H9 (cell line): Measurements from ENCODE around the gene TTC6. TPM values are rescaled to one million over a fixed set of nuclear protein-coding genes. Genes with fewer than 3 reads are reported as not detected.

Source experiments
- DNase-seq: peaks from one replicate; pipeline ENCODE4 v3.0.0-alpha.2; 2017
- H2AFZ ChIP-seq: one replicate; pipeline ENCODE4 v1.6.1; 2013; ENCODE audit warnings: mild to moderate bottlenecking, low read length, control low read depth, moderate library complexity
- H2AK5ac ChIP-seq: 2 replicates; pipeline ENCODE4 v1.6.1; 2013; ENCODE audit warnings: low read length, control low read depth, mixed read lengths; ENCODE audit not compliant: insufficient read length
- H2BK120ac ChIP-seq: one replicate; pipeline ENCODE4 v1.6.1; 2013; ENCODE audit warnings: low read depth, mild to moderate bottlenecking, low read length, control low read depth, inconsistent platforms; ENCODE audit not compliant: poor library complexity, severe bottlenecking
- H2BK12ac ChIP-seq: 2 replicates; pipeline ENCODE4 v1.6.1; 2013; ENCODE audit warnings: low read length, control low read depth, mixed read lengths, low read depth; ENCODE audit not compliant: insufficient read length
- H2BK15ac ChIP-seq: 2 replicates; pipeline ENCODE4 v1.6.1; 2013; ENCODE audit warnings: low read depth, low read length, control low read depth
- H2BK20ac ChIP-seq: one replicate; pipeline ENCODE4 v1.6.1; 2013; ENCODE audit warnings: low read depth, mild to moderate bottlenecking, low read length, control low read depth, inconsistent platforms; ENCODE audit not compliant: poor library complexity, severe bottlenecking
- H2BK5ac ChIP-seq: 2 replicates; pipeline ENCODE4 v1.6.1; 2013; ENCODE audit warnings: low read length, control low read depth, mixed read lengths; ENCODE audit not compliant: insufficient read length
- H3K14ac ChIP-seq: 2 replicates; pipeline ENCODE4 v1.6.1; 2013; ENCODE audit warnings: low read length, control low read depth; ENCODE audit not compliant: insufficient read depth
- H3K18ac ChIP-seq: 2 replicates; pipeline ENCODE4 v1.6.1; 2013; ENCODE audit warnings: low read depth, mild to moderate bottlenecking, mixed read lengths, low read length, control low read depth; ENCODE audit not compliant: insufficient read length
- H3K23ac ChIP-seq: 2 replicates; pipeline ENCODE4 v1.6.1; 2013; ENCODE audit warnings: low read length, control low read depth, mixed read lengths, low read depth; ENCODE audit not compliant: insufficient read length
- H3K23me2 ChIP-seq: 2 replicates; pipeline ENCODE4 v1.6.1; 2013; ENCODE audit warnings: low read depth, mild to moderate bottlenecking, mixed read lengths, low read length, control low read depth; ENCODE audit not compliant: insufficient read length, poor library complexity, severe bottlenecking
- H3K27ac ChIP-seq: 2 replicates; pipeline ENCODE4 v1.5.1; 2013; ENCODE audit warnings: low read length, control low read depth, mixed read lengths, low read depth; ENCODE audit not compliant: insufficient read length
- H3K27me3 ChIP-seq: 2 replicates; pipeline ENCODE4 v1.6.1; 2013; ENCODE audit warnings: low read length, control low read depth, inconsistent platforms; ENCODE audit not compliant: insufficient read depth
- H3K4ac ChIP-seq: 2 replicates; pipeline ENCODE4 v1.6.1; 2013; ENCODE audit warnings: low read depth, mild to moderate bottlenecking, control low read depth, inconsistent platforms, low read length, moderate library complexity
- H3K4me1 ChIP-seq: 2 replicates; pipeline ENCODE4 v1.6.1; 2013; ENCODE audit warnings: low read length, control low read depth, inconsistent platforms; ENCODE audit not compliant: insufficient read depth
- H3K4me2 ChIP-seq: 2 replicates; pipeline ENCODE4 v1.6.1; 2013; ENCODE audit warnings: low read length, control low read depth, mixed read lengths; ENCODE audit not compliant: insufficient read length, insufficient read depth
- H3K56ac ChIP-seq: 2 replicates; pipeline ENCODE4 v1.6.1; 2013; ENCODE audit warnings: low read depth, mild to moderate bottlenecking, mixed read lengths, low read length, control low read depth; ENCODE audit not compliant: insufficient read length
- H3K79me1 ChIP-seq: 2 replicates; pipeline ENCODE4 v1.6.1; 2013; ENCODE audit warnings: low read depth, mild to moderate bottlenecking, moderate library complexity, low read length, control low read depth, inconsistent platforms; ENCODE audit not compliant: insufficient read depth, poor library complexity, severe bottlenecking
- H3K79me2 ChIP-seq: 2 replicates; pipeline ENCODE4 v1.6.1; 2013; ENCODE audit warnings: low read length, control low read depth, inconsistent platforms; ENCODE audit not compliant: insufficient read depth
- H3K9ac ChIP-seq: 2 replicates; pipeline ENCODE4 v1.6.1; 2013; ENCODE audit warnings: low read length, control low read depth, mixed read lengths; ENCODE audit not compliant: insufficient read length; ENCODE audit errors: extremely low read depth
- H3K9me3 ChIP-seq: one replicate; pipeline ENCODE4 v1.6.1; 2013; ENCODE audit warnings: low read depth, low read length, inconsistent platforms; ENCODE audit not compliant: control insufficient read depth
- H3T11ph ChIP-seq: one replicate; pipeline ENCODE4 v1.6.1; 2013; ENCODE audit warnings: mild to moderate bottlenecking, low read length, control low read depth, inconsistent platforms
- H4K20me1 ChIP-seq: one replicate; pipeline ENCODE4 v1.6.1; 2013; ENCODE audit not compliant: control insufficient read depth, insufficient read length, insufficient read depth
- H4K5ac ChIP-seq: 2 replicates; pipeline ENCODE4 v1.6.1; 2013; ENCODE audit warnings: low read depth, mild to moderate bottlenecking, mixed read lengths, low read length, control low read depth; ENCODE audit not compliant: insufficient read length
- H4K8ac ChIP-seq: replicated peaks from 2 replicates; pipeline ENCODE4 v1.6.1; 2013; ENCODE audit warnings: low read length, control low read depth, mixed read lengths, low read depth; ENCODE audit not compliant: insufficient read length
- H4K91ac ChIP-seq: 2 replicates; pipeline ENCODE4 v1.6.1; 2013; ENCODE audit warnings: low read depth, mild to moderate bottlenecking, moderate library complexity, mixed read lengths, low read length, control low read depth; ENCODE audit not compliant: insufficient read length
- H3K27ac Mint-ChIP-seq, 3 experiments: 2 replicates in 2 of 3; 3 replicates in 1 of 3; pipeline ENCODE4 v1.8.0; 2020 to 2021; ENCODE audit warnings: mixed read lengths in 3 of 3, mild to moderate bottlenecking in 1 of 3, moderate library complexity in 1 of 3
- H3K27me3 Mint-ChIP-seq: 2 replicates; pipeline ENCODE4 v1.8.0; 2021; ENCODE audit warnings: low read depth, mild to moderate bottlenecking, moderate library complexity, mixed read lengths
- H3K36me3 Mint-ChIP-seq, 3 experiments: 2 replicates in 2 of 3; 3 replicates in 1 of 3; pipeline ENCODE4 v1.8.0; 2020 to 2021; ENCODE audit warnings: low read depth in 3 of 3, mixed read lengths in 3 of 3; ENCODE audit not compliant: insufficient read depth in 1 of 3
- H3K4me1 Mint-ChIP-seq, 2 experiments: 2 replicates each; pipeline ENCODE4 v1.8.0; 2020; ENCODE audit warnings: mixed read lengths in 2 of 2
- H3K4me3 Mint-ChIP-seq, 2 experiments: 2 replicates in 1 of 2; 3 replicates in 1 of 2; pipeline ENCODE4 v1.8.0; 2020 to 2021; ENCODE audit warnings: mild to moderate bottlenecking in 2 of 2, mixed read lengths in 2 of 2, moderate library complexity in 1 of 2
- H3K9me3 Mint-ChIP-seq, 2 experiments: 2 replicates in 1 of 2; 3 replicates in 1 of 2; pipeline ENCODE4 v1.8.0; 2020; ENCODE audit warnings: mild to moderate bottlenecking in 2 of 2, mixed read lengths in 2 of 2, moderate library complexity in 1 of 2
- WGBS: extraction: QIAGEN DNeasy Blood & Tissue Kit; methylation state at CpG from one replicate; pipeline ENCODE4 v1.1.7; 2013; ENCODE audit warnings: missing lambda C conversion rate, low lambda C conversion rate, mixed read lengths; ENCODE audit not compliant: insufficient read length; ENCODE audit errors: extremely low coverage; 5-methylcytosine and 5-hydroxymethylcytosine counted together
- total RNA-seq: library from RNA; stranded (reverse); gene quantifications from 2 replicates; pipeline ENCODE4 v1.2.1, GENCODE V29; 2021
- TF ChIP-seq, protein P1 (sequence below): fragments of 200-600 bp; sonication (generic); conservative IDR thresholded peaks from 3 replicates; pipeline ENCODE4 v1.8.0; 2021; ENCODE audit warnings: antibody characterized with exemption, mild to moderate bottlenecking

TTC6 gene
- total RNA-seq, 1 experiment from 2014 or later = 0.24 TPM

DNA sequence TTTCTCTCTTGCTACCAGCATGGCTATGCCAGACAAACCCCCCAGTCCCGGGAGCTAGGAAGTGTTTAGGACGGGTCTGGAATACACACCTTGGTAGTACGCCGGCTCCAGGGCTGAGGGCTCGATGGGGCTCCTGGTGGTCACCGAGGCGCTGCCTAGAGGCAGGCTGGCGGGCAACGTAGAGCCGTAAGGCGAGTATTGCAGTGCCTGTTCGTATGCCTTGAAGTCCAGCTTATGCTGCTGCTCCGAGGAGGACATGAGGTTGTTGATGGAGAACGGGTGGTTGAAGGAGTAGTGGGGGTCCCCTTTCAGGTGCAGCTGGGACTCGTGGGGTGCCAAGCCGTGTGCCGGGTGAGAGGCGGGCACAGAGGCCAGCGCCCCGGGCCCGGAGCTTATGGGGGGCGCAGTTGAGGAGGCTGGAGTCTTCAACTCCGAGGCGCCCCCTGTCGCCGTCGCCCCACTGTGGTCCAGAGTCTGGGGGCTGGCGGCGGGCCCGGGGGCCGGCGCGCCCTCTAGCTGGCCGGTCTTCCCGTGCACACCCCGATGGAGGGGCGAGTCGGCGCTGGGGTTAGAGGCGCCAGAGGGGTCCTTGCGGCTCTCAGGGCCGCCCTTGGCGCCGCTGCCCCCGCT, 4.0 kb upstream of the TTC6 start:
- DNase-seq = peak; percentile 84
- no peak overlapping the region for H2AK5ac ChIP-seq
- no peaks in the 10 kb centered on the region for H4K20me1 ChIP-seq
- no peak overlapping the region for H2AFZ ChIP-seq
- H3K27ac Mint-ChIP-seq = no peak overlapping the region
- H3K18ac ChIP-seq = no peak overlapping the region
- H2BK15ac ChIP-seq = no peak overlapping the region
- no peak overlapping the region for H3K56ac ChIP-seq
- H3K9me3 Mint-ChIP-seq = peaks cover 0 to 6% of the 10 kb centered on the region in 2 experiments; a peak in 2 of 5 replicates
- H3K14ac ChIP-seq = no peak overlapping the region
- H3K4ac ChIP-seq = no peak overlapping the region
- no peak overlapping the region for H2BK20ac ChIP-seq
- peak overlapping the region; percentile 3 to 74; a peak in 3 of 5 replicates for H3K4me3 Mint-ChIP-seq
- no CpG with 5 or more reads among the region's 45 CpGs for WGBS
- no peak overlapping the region for H4K91ac ChIP-seq
- H3K4me2 ChIP-seq = peak overlapping the region; percentile 47
- no peak overlapping the region for H2BK120ac ChIP-seq
- H2BK5ac ChIP-seq = no peak overlapping the region
- TF ChIP-seq, protein P1, sequence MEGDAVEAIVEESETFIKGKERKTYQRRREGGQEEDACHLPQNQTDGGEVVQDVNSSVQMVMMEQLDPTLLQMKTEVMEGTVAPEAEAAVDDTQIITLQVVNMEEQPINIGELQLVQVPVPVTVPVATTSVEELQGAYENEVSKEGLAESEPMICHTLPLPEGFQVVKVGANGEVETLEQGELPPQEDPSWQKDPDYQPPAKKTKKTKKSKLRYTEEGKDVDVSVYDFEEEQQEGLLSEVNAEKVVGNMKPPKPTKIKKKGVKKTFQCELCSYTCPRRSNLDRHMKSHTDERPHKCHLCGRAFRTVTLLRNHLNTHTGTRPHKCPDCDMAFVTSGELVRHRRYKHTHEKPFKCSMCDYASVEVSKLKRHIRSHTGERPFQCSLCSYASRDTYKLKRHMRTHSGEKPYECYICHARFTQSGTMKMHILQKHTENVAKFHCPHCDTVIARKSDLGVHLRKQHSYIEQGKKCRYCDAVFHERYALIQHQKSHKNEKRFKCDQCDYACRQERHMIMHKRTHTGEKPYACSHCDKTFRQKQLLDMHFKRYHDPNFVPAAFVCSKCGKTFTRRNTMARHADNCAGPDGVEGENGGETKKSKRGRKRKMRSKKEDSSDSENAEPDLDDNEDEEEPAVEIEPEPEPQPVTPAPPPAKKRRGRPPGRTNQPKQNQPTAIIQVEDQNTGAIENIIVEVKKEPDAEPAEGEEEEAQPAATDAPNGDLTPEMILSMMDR = peak; percentile 79
- H3K36me3 Mint-ChIP-seq = no peaks in the 10 kb centered on the region; a peak in 3 of 7 replicates
- H3K27ac ChIP-seq = no peak overlapping the region
- H3K27me3 Mint-ChIP-seq = peaks cover 96% of the 10 kb centered on the region
- H2BK12ac ChIP-seq = no peak overlapping the region
- H3K23me2 ChIP-seq = peaks cover 10% of the 10 kb centered on the region
- H3K27me3 ChIP-seq = peaks cover 68% of the 10 kb centered on the region
- no peak overlapping the region for H3K23ac ChIP-seq
- H3K4me1 ChIP-seq = peaks cover 3% of the 10 kb centered on the region; the same call in 1 of the 2 replicates
- no peak overlapping the region for H3T11ph ChIP-seq
- no peaks in the 10 kb centered on the region for H3K79me2 ChIP-seq
- H4K5ac ChIP-seq = no peak overlapping the region
- peaks cover 36 to 54% of the 10 kb centered on the region in 2 experiments for H3K4me1 Mint-ChIP-seq
- no peak overlapping the region for H4K8ac ChIP-seq
- H3K9me3 ChIP-seq = no peaks in the 10 kb centered on the region
- no peaks in the 10 kb centered on the region for H3K79me1 ChIP-seq
- no peak overlapping the region for H3K9ac ChIP-seq
